ENCODE data around the gene EXTL1. TPM values are rescaled to one million over a fixed set of nuclear protein-coding genes. Genes with fewer than 3 reads are reported as not detected.
A peak's percentile ranks its signal among the peaks of the same experiment; 100 is the strongest.

The EXTL1 gene
- polyA plus RNA-seq, 1 donor (not counting 4 experiments of a cell fraction or from before 2014, with no cell fraction given): 0.13 TPM

DNA sequence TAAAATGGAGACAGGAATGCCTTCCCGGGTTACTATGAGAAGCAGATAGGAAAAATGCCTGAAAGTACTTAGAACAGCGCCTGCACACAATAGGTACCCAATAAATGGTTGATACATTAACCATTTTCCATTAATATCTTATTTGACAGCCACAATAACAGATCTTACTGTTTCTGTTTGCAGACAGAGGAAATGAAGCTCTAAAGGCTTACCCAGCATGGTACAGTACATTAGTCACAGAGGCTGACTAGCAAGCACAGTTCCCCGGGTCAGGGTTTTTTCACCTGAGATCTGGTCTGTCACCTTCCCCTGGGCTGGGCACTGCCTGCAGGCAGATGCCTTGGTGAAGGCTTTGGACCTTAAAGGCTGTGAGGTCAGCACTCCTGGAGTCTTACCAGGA, 43.0 kb downstream of the EXTL1 start:
- H3K4me3 ChIP-seq (ENCODE audit: control insufficient read depth in 2 of 3, extremely low read depth in 1 of 3, insufficient read depth in 2 of 3, low read depth in 1 of 3, low read length in 3 of 3): no peak overlapping the region
- TF ChIP-seq EZH2 (IDR thresholded peaks at IDR 0.05; ENCODE audit: low read length) (no peak), CTCF (optimal IDR thresholded peaks at IDR 0.05 in 1 of 3, IDR thresholded peaks at IDR 0.05 in 1 of 3, conservative IDR thresholded peaks at IDR 0.05 in 1 of 3; ENCODE audit: extremely low read depth in 1 of 3, insufficient read depth in 2 of 3, low read length in 3 of 3) (no peak)
- H3K79me2 ChIP-seq (ENCODE audit: control insufficient read depth, insufficient read depth, low read length): no peaks in the 10 kb centered on the region
- H4K20me1 ChIP-seq (ENCODE audit: control insufficient read depth, extremely low read depth, insufficient read depth, low read length): no peaks in the 10 kb centered on the region
- H3K9me3 ChIP-seq (ENCODE audit: control insufficient read depth, low read depth, low read length): no peaks in the 10 kb centered on the region
- no peak for DNase-seq (ENCODE audit: low read depth, low spot score)
- H2AFZ ChIP-seq (ENCODE audit: control insufficient read depth, low read length): no peak overlapping the region
- no peak overlapping the region for H3K9ac ChIP-seq (ENCODE audit: control insufficient read depth, extremely low read depth, insufficient read depth, low read length)
- H3K27ac ChIP-seq (ENCODE audit: control insufficient read depth, insufficient read depth, low read length): no peak overlapping the region
- H3K27me3 ChIP-seq (ENCODE audit: control insufficient read depth, extremely low read depth, insufficient read depth, low read length): peaks cover 4% of the 10 kb centered on the region
- dilution Hi-C loops (cut with MboI; ENCODE audit: extremely low pct_ligation_motif_present, low sequenced_read_pairs): no loop called here
- H3K4me2 ChIP-seq (ENCODE audit: control insufficient read depth, extremely low read depth, insufficient read depth, low read depth, low read length): no peak overlapping the region
- FAIRE-seq: peak; percentile 9
- H3K36me3 ChIP-seq (ENCODE audit: control insufficient read depth in 2 of 2, extremely low read depth in 1 of 2, insufficient read depth in 2 of 2, low read length in 2 of 2): no peaks in the 10 kb centered on the region
- no peaks in the 10 kb centered on the region for H3K4me1 ChIP-seq (ENCODE audit: control insufficient read depth, extremely low read depth, insufficient read depth, low read length)
- H3K9me1 ChIP-seq (ENCODE audit: control insufficient read depth, extremely low read depth, insufficient read depth, low read length): no peaks in the 10 kb centered on the region

- DNase-seq (ENCODE audit: low read depth, low spot score): no peak
- Histone ChIP-seq H3K79me2 (ENCODE audit: control insufficient read depth, insufficient read depth, low read length) (no peaks in the 10 kb centered on the region), H4K20me1 (ENCODE audit: control insufficient read depth, extremely low read depth, insufficient read depth, low read length) (no peaks in the 10 kb centered on the region), H3K9me3 (ENCODE audit: control insufficient read depth, low read depth, low read length) (no peaks in the 10 kb centered on the region), H3K4me3 (ENCODE audit: control insufficient read depth in 2 of 3, extremely low read depth in 1 of 3, insufficient read depth in 2 of 3, low read depth in 1 of 3, low read length in 3 of 3) (no peak overlapping the region), H3K4me2 (ENCODE audit: control insufficient read depth, extremely low read depth, insufficient read depth, low read depth, low read length) (no peak overlapping the region), H3K9ac (ENCODE audit: control insufficient read depth, extremely low read depth, insufficient read depth, low read length) (no peak overlapping the region), H3K36me3 (ENCODE audit: control insufficient read depth in 2 of 2, extremely low read depth in 1 of 2, insufficient read depth in 2 of 2, low read length in 2 of 2) (no peaks in the 10 kb centered on the region), H3K27me3 (ENCODE audit: control insufficient read depth, extremely low read depth, insufficient read depth, low read length) (no peaks in the 10 kb centered on the region), H3K9me1 (ENCODE audit: control insufficient read depth, extremely low read depth, insufficient read depth, low read length) (no peaks in the 10 kb centered on the region), H3K4me1 (ENCODE audit: control insufficient read depth, extremely low read depth, insufficient read depth, low read length) (no peaks in the 10 kb centered on the region), H2AFZ (ENCODE audit: control insufficient read depth, low read length) (no peak overlapping the region), H3K27ac (ENCODE audit: control insufficient read depth, insufficient read depth, low read length) (no peak overlapping the region)
- TF ChIP-seq CTCF (optimal IDR thresholded peaks at IDR 0.05 in 1 of 3, IDR thresholded peaks at IDR 0.05 in 1 of 3, conservative IDR thresholded peaks at IDR 0.05 in 1 of 3; ENCODE audit: extremely low read depth in 1 of 3, insufficient read depth in 2 of 3, low read length in 3 of 3): no peak
- no peak for TF ChIP-seq EZH2 (IDR thresholded peaks at IDR 0.05; ENCODE audit: low read length)
- FAIRE-seq: no peak
- dilution Hi-C loops (cut with MboI; ENCODE audit: extremely low pct_ligation_motif_present, low sequenced_read_pairs): no loop called here
Observed at GRCh38 chr1:26066160-26066559, 44.6 kb downstream of the EXTL1 start.
